Skin epidermis (tissue), 12 donors: Measurements from ENCODE around the gene CYP26C1.

Experiments used
- H3K27ac ChIP-seq, 21 experiments: fragments of 200-600 bp; sonication (generic) in 11 of 21; one replicate each; pipeline ENCODE4 v1.5.0; 2020; ENCODE audit warnings: mild to moderate bottlenecking in 3 of 21, inconsistent platforms in 2 of 21, moderate library complexity in 2 of 21
- H3K4me3 ChIP-seq, 7 experiments: fragments of 200-600 bp; sonication (generic) in 2 of 7; one replicate each; pipeline ENCODE4 v1.5.0; 2020; ENCODE audit warnings: inconsistent platforms in 2 of 7, mild to moderate bottlenecking in 2 of 7, moderate library complexity in 1 of 7

CYP26C1 gene

GRCh38 chr10:93075369-93076221, 15.0 kb downstream of the CYP26C1 start:
- Histone ChIP-seq H3K27ac (no peak overlapping the region), H3K4me3 (no peak overlapping the region)

GRCh38 chr10:93076871-93077270, 16.3 kb downstream of the CYP26C1 start:
- H3K27ac ChIP-seq = no peak overlapping the region
- H3K4me3 ChIP-seq = no peak overlapping the region

GRCh38 chr10:93077860-93078337, 17.3 kb downstream of the CYP26C1 start:
- H3K4me3 ChIP-seq = no peak overlapping the region
- no peak overlapping the region for H3K27ac ChIP-seq

- H3K4me3 ChIP-seq = no peak overlapping the region
- H3K27ac ChIP-seq = no peak overlapping the region
Measured at GRCh38 chr10:93079663-93080349, 19.2 kb downstream of the CYP26C1 start.

- Histone ChIP-seq H3K4me3 (no peak overlapping the region), H3K27ac (no peak overlapping the region)
Measured at GRCh38 chr10:93080350-93081046, 19.9 kb downstream of the CYP26C1 start.

GRCh38 chr10:93081318-93081717, 20.7 kb downstream of the CYP26C1 start:
- Histone ChIP-seq H3K4me3 (no peak overlapping the region), H3K27ac (no peak overlapping the region)

- H3K27ac ChIP-seq = no peak overlapping the region
Measured at GRCh38 chr10:93081834-93082233, 21.2 kb downstream of the CYP26C1 start.

GRCh38 chr10:93083743-93084539, 23.3 kb downstream of the CYP26C1 start:
- Histone ChIP-seq H3K4me3 (no peak overlapping the region), H3K27ac (no peak overlapping the region)

More at GRCh38 chr10:93081834-93082233, 21.2 kb downstream of the CYP26C1 start:
- no peak overlapping the region for H3K4me3 ChIP-seq

GRCh38 chr10:93085272-93085859, 24.8 kb downstream of the CYP26C1 start:
- H3K4me3 ChIP-seq = no peak overlapping the region
- H3K27ac ChIP-seq = no peak overlapping the region

GRCh38 chr10:93086289-93086688, 25.7 kb downstream of the CYP26C1 start:
- no peak overlapping the region for H3K27ac ChIP-seq
- no peak overlapping the region for H3K4me3 ChIP-seq

- H3K27ac ChIP-seq = no peak overlapping the region
- H3K4me3 ChIP-seq = no peak overlapping the region
Measured at GRCh38 chr10:93087846-93088245, 27.2 kb downstream of the CYP26C1 start.

- Histone ChIP-seq H3K4me3 (no peak overlapping the region), H3K27ac (no peak overlapping the region)
Measured at GRCh38 chr10:93088466-93088865, 27.9 kb downstream of the CYP26C1 start.

- Histone ChIP-seq H3K27ac (no peak overlapping the region), H3K4me3 (no peak overlapping the region)
Measured at GRCh38 chr10:93090619-93091018, 30.0 kb downstream of the CYP26C1 start.

GRCh38 chr10:93091960-93092359, 31.4 kb downstream of the CYP26C1 start:
- H3K4me3 ChIP-seq = no peak overlapping the region
- H3K27ac ChIP-seq = no peak overlapping the region

GRCh38 chr10:93095225-93095624, 34.6 kb downstream of the CYP26C1 start:
- Histone ChIP-seq H3K4me3 (no peak overlapping the region), H3K27ac (no peak overlapping the region)

- Histone ChIP-seq H3K4me3 (no peak overlapping the region), H3K27ac (no peak overlapping the region)
Measured at GRCh38 chr10:93096901-93097300, 36.3 kb downstream of the CYP26C1 start.

- Histone ChIP-seq H3K27ac (no peak overlapping the region), H3K4me3 (no peak overlapping the region)
Measured at GRCh38 chr10:93097386-93097785, 36.8 kb downstream of the CYP26C1 start.

- no peak overlapping the region for H3K4me3 ChIP-seq
- H3K27ac ChIP-seq = no peak overlapping the region
Measured at GRCh38 chr10:93098816-93099215, 38.2 kb downstream of the CYP26C1 start.

- Histone ChIP-seq H3K4me3 (no peak overlapping the region), H3K27ac (no peak overlapping the region)
Measured at GRCh38 chr10:93099670-93100069, 39.1 kb downstream of the CYP26C1 start.
